NCI-H524 treated with DMSO at 0.1 percent for 48 hours (cell line): Measurements from ENCODE around the gene IDUA.

Experiments
- DNase-seq: peaks from one replicate; lab custom pipeline; 2025; lab: John Stamatoyannopoulos, UW

Gene IDUA

DNA sequence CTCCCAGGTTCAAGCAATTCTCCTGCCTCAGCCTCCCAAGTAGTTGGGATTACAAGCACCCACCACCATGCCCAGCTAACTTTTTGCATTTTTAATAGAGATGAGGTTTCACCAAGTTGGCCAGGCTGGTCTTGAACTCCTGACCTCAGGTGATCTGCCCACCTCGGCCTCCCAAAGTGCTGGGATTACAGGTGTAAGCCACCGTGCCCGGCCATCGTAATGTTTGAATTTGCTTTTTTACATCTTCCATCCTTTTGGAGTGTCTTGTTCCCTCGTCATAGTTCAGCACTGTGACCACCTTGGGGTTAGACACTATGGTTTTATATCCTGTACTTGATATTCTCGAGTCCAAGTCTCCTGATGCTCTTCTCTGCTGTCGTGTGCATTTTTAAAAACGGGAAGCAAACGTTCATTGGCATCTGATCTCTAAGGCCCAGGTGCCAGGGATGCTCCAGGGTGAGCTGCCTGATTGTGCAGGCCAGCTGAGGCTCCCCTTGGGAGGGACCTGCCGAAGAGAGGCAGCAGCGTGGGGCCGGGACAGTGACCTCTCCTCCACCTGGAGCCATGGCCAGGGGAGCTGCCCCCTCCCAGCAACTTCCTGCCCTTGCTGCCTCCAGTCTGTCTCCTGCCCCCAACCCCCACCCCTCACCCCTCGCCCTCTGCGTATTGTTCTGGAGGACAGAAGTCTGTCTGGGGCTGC lies 30.2 kb upstream of the IDUA start:
- no peak for DNase-seq

DNA sequence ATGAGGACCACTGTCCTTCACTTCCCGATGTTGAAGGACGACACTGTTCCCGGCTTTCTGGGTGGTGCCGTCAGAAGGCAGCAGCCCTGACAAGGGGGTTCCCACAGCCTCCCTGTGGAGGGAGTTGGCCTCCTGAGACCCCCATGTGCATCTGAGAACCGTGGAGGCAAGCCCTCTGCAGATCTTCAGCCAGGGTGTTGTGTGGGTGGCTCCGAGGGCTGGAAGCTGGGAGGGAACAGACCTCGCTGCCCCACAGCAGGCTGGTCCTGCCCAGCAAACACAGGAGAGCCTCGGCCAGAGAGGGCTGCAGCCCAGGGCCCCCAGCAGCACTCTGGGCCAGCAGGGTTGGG lies 29.6 kb upstream of the IDUA start:
- DNase-seq, result no peak

DNA sequence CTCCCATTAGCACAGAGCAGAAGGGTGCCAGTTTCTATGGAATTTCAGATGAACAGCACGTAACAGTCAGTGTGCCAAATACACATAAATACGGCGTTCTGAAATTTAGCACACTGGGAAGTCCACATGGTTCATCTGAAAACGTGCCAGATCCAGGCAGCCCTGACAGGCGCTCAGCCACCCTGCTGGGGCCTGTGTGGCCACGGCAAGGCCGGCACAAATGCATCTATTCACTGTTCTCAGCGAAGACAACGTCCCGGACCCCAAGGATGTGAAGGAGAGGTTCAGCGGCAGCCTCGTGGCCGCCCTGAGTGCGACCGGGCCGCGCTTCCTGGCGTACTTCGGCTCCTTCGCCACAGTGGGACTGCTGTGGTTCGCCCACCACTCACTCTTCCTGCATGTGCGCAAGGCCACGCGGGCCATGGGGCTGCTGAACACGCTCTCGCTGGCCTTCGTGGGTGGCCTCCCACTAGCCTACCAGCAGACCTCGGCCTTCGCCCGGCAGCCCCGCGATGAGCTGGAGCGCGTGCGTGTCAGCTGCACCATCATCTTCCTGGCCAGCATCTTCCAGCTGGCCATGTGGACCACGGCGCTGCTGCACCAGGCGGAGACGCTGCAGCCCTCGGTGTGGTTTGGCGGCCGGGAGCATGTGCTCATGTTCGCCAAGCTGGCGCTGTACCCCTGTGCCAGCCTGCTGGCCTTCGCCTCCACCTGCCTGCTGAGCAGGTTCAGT lies 29.1 kb upstream of the IDUA start:
- DNase-seq, result no peak

DNA sequence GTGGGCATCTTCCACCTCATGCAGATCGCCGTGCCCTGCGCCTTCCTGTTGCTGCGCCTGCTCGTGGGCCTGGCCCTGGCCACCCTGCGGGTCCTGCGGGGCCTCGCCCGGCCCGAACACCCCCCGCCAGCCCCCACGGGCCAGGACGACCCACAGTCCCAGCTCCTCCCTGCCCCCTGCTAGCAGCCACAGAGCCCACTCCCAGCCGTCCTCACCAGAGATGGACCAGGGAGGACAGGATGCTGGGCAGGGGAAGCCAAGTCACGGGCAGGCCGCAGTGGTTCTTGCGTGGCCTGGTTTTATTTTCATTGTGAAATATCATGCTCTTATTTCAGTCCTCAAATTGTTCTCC lies 28.6 kb upstream of the IDUA start:
- no peak for DNase-seq

DNA sequence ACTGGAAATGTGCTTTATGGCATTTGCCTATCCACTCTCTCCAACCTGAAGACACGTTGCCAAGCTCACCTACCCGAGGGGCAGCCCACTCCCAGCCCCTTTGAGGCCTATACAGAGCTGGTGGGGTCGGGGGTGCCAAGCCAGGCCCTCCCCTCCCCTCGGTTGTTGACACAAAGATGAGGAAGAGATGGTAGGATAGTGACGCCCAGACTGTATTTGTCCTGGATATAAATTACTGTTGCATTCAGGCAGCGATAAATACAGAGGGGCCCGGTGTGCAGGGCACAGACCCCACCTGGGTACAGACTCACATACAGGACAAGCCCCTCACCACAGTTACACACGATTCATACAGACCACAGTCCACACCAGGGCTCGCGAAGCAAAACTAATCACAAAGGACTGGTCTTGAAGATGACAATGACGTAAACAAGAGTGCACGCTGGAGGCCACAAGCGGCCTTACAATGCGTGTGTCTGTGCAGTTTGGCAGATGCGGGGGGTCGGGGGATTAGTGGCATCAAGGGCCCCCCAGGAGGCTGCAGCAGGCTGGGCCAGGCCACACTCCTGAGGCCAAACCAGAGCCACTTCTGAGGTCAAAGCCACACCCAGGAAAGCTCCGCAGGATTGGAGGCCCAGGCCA lies 28.0 kb upstream of the IDUA start:
- no peak for DNase-seq

DNA sequence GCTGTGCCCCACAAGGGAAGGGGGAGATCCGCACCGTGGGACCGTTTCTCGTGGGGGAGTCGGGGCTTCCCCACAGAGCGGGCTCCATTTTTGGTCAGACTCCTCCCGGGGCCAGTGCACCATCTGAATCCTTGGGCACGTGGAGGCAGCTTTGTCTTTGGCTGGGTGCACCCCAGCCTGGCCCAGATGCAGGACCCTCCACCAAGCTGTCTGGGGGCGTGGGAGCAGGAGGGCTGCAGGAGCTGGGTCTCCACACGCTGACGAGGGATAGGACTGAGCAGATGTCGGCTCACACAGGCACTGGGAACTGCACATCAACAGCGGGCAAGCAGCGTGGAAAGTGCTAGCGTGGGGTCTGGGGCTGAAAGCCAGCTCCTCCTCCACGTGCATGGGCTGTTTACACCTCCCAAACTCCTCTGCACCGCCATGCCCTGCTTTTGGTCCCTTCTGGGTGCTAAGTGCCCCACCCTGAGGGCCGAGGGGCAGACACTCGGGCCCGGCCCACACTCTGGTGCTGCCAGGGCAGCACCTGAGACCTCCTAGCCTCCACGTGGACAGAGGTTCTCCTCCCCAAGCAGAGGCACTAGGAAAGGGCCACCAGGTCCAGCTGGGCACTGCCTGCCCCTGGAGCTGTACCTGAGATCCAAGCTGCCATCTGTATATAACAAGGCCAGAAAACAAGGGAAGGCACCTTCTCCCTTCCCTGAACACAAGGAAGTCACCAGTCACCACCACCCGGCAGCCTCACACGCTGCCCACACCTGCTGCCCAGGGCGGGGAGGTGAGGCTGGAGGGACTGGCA lies 27.3 kb upstream of the IDUA start:
- DNase-seq, result no peak

DNA sequence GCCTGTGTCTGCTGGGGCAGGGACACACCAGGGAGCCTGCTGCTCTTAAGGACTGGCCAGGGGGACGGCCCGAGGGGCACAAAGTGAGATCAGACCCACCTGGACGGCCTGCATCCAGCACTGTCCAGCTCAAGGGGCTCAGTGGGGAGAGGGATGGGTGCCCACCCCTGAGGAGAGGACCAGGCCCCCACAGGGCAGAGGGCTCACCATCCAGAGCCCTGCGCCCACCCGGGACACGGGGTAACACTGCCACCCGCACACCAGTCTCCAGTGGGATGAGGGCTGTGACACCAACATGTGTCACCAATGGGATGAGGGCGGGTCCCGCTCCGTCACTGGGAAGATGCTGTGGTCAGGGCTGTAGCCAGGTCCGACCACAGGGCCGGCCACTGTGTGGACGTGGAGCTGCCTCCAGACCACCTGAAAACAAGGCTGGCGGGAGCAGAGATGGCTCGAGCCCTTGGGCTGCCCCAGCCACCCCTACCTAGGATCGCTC lies 26.7 kb upstream of the IDUA start:
- DNase-seq, result no peak

DNA sequence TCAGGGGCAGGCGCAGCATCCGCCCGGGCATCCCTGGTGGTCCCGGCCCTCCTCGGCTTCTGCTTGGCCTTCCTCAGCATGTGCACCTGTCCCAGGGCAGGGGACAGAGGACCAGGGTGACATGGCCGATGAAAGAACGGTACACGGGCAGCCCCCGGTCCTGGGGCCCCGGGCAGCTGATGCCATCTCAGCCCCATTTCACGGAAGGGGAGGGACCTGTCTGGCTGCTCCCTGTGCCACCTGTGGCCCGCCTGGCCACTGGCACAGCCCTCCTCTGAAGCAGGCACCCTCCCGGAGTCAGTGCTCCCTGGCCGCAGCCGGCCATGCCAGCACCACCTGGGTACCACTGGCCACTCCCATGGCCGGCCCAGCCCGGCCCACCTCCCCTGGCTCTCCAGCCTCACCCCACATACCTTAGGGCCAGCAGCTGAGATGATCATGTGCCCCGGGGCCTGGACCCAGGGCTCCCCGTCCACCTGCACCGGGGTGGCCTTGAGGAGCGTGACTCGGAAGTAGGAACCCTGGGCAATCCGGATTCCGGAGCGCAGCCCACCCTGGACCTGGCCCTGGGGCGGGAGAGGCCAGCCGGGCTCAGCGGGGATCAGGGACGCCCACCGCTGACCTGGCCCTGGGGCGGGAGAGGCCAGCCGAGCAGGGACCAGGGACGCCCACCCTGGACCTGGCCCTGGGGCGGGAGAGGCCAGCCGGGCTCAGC lies 26.1 kb upstream of the IDUA start:
- no peak for DNase-seq

DNA sequence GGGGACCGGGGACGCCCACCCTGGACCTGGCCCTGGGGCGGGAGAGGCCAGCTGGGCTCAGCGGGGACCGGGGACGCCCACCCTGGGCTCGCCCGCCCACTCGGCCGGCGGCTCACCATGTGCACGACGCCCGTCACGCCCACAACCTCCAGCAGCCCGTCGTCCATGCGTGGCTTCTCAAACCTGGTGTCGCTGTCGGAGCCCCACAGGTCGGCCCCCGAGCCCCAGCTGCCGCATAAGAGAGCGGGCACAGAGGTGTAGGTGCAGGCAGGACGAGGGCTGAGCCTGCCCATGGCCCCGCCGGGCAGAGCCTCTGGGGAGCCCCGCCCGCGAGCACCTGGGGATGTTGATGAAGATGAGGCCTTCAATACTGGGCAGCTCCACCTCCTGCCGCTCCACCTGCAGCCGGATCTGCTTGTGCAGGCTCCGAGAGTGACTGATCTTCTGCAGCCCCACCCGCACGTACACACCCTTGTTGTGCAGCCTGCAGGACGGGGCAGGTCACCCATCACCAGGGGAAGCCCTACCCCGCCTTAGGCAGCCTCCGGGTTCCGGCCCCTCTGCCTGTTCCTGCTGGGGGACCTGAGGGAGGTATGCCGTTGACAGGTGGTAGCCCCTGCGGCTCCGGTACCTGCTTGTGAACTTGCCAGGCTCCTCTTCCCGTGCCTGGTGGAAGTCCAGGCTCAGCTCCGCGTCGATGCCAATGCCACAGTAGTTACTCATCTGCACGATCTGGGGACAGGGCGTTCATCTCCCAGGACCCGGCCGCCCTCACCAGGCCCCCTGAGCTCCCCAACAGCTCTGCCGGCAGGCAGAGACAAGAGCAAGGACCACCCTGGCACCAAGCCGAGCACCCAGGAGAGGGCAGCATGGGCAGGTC lies 25.3 kb upstream of the IDUA start:
- no peak for DNase-seq

DNA sequence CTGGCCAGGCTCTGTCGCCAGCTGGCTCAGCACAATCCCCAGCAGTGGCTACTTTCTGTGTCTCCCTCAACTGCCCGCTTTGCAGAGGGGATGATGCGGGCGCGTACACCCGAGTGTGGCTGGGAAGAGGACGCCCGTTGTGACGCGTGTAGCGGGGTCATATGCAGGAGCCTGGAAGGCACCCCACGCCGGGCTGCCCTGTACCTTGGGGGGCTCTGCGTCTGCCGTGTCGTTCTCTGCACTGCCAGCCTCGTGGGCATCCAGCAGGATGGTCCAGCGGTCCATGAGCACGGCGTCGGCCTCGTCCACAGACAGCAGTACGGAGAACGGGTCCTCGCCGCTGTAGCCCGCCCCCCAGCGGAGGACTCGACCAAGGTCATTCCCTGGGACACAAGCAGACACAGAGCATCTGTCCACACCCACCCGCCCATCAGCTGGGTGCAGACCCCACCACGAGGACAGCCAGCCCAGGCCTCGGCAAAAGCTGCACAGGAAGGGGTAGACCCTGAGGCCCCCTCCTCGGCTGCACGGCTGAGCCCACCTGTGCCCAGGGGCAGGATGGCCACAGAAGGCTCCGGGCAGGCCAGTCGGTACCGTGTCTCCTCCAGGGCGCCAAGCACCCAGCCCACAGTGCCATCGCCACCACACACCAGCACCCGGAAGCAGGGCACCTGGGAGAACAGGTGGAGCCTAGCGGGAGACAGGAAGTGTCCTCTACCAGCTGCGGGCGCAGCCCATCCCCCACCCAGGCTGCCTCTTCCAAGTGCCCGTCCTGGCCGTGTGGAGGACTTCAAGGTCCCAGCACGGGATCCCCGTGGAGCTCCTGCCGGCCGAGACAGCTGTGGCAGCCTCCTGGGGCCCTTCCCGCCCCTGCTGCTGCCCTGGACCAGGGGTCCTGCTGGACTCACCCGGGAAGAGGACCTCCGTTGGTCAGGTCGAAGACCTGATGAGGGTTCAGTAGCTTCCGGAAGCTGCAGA lies 24.3 kb upstream of the IDUA start:
- DNase-seq, result no peak

DNA sequence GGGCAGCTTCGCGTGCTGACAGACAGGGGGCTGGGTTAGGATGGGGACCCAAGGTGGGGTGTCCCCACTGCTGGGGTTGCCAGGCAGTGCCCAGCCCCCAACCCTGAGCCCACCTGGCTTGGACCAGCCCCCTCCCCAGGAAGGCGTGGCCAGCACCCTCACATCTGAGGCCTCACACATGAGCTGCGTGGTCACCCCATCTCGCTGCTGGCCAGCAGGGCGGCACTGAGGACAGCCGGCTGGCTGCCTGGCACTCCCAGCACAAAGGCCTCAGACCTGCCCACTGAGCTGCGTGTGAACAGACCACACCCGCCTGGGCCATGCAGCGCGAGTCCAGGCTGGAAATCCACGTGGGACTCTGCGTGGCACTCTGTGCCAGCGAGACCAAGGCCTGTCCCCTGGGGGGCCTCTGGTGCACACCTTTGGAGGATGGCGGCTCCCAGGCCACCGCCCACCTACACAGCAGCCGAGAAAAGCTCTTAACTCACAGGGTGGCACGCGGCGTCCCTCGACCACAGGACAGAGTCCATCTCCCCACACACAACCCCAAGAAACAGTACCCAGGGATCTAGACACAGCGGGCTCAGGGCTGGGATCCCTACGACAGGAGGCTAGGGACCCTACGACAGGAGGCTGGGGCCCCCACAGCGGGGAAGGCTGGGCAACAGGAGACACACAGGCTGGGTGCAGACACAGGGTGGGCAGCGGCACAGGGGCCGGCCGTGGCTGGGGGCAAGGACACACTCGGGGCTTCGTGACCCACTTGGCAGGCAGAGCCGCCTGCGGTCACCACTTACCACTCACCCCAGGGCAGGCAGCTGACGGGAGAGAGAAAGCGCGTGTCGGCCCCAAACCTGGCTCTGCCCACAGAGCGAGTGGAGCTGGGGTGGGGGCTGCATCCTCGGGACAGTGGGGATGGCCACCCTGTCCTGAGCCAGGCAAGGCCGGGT lies 23.3 kb upstream of the IDUA start:
- no peak for DNase-seq

DNA sequence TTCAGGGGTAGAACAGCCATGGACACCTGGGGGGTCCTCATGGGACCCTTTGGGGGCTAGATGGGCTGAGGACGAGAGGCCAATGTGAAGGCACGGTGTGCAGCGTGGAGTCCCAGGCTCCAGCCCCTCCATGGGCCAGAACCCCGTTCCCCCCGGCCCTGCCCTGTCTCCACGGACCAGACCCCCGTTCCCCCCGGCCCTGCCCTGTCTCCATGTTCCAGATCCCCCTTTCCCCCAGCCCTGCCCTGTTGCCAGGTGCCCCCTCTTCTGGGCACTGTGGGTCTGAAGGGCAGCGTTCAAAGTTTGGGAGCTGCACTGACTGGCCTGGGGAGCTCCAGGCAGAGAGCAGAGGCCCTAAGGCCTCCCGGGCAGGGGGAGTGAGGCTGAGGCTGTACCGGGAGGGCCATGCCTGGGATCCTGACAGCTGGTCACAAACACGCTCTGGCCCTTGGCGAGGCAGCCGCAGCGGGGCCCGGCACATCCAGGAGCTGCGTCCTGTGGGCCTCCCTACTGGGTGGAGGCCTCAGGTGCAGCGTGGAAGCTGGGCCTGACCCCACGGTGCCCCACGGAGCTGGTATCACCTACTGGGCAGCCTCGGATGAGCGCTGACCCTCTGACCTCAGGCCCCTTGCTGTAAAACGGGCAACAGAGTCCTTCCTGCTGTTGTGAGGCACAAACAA lies 22.4 kb upstream of the IDUA start:
- no peak for DNase-seq

DNA sequence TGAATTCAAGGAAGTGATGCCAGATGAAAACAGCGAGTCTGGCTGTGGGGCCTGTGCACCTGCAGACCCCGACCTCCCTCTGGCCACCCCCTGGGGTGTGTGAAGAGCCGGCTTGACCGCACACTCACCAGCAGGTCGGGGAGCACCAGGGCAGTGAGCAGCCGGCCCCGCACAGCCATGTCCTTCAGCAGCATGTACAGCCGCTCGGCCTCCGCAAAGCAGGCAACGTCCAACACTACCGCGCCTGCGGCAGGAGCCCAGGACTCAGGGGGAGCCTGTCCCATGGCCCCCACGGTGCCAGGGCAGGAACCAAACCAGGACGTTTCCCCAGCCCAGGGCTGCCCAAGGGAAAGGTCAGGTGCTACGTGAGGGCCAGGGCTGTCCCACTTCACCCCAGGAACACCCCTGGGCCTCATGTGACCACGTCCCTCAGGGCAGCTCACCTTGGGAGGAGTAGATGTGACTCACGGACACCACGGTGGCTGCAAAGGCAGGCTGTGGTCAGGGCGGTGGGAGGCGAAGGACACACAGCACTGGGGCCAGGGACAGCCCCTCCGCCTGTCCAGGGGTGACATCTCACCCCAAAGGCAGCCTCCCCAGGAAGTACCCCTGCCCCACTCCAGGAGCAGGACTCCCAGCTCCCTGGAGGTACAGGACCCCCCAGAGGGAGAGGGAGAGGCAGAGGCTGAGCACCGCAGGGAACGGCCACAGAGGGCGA lies 21.6 kb upstream of the IDUA start:
- DNase-seq, result no peak

DNA sequence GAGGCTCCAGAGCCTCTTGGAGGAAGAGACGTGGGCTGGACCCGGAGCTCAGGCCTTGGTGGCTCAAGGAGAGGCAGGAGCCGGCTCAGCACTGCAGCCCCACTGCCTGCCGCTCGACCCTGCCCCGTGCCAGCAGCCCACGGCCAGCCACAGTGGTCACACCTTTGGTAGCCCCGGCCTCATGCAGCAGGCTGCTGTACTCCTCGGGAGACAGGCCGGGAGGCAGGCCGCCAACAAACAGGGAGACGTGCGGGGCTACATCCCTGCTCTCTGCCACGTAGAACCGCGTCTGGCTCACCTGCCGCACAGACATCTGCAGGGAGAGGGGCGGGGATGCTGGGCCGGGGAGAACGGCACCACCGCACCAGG lies 21.1 kb upstream of the IDUA start:
- no peak for DNase-seq

DNA sequence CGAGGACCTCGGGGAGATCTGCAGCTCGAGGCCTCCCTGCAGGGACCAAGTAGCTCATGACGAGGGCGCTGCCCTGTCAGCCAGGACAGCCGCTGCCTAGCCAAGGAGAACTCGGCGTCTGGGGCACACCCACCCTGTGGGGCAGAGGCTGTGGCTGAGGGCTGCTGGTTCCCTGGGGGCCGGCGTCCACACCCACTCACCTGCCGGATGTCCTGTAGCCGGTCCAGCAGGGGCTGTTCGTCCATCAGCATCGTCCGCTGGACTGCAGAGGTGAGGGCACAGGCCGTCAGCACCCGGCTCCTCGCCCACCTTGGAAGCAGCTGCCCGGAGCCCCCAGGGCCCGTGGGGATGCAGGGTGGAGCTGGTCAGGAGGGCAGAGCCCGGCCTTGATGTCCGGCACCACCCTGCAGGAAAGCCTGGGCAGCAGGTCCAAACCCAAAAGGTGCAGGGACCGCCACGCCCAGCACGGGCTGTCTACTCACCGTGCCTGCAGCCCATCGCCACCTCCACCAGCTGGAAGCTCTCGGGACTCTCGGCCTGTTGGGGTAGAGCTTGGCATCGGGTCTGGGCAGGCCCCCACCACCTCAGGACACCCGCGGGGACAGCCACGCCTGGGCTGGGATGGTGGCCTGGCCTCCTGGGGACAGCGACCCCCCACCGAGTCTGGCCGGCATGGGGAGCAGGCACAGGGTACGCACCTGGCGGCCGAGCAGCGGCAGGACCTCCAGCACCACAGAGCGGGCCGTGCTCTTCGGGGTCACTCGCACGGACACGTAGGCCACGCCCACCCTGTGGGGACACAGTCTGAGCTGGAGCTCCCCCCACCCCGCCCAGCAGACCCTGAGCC lies 20.4 kb upstream of the IDUA start:
- DNase-seq, result no peak
